T-helper 1 cell (primary cell): ENCODE data around the gene ELMOD3.
A peak's percentile ranks its signal among the peaks of the same experiment; 100 is the strongest.
"Not testable (repeated sequence)": the region's sequence is repeated elsewhere in the genome, so short reads cannot be mapped to it uniquely, and the experiment has no call there.

Source experiments
- DNase-seq, 5 donors: peaks; one replicate each; pipeline ENCODE4 v3.0.0-alpha.2; 2012 to 2020

Gene ELMOD3

DNA sequence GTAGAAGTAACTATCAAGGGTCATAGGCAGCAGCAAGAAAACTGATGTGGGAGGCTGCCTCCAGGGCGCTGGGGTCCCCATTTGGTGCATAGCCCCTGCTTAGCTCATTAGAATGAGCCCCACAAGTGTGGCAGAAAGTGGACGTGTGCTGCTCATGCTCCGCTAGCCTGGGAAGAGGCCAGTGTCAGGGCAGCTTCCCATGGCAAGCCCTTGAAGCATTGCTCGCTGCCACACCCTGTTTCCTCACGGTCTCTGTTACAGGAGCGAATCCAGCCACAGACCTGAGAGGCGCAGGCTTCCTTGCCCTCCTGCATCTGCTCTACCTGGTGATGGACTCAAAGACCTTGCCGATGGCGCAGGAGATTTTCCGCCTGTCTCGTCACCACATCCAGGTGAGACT, 22.5 kb downstream of the ELMOD3 start:
- DNase-seq = no peak

DNA sequence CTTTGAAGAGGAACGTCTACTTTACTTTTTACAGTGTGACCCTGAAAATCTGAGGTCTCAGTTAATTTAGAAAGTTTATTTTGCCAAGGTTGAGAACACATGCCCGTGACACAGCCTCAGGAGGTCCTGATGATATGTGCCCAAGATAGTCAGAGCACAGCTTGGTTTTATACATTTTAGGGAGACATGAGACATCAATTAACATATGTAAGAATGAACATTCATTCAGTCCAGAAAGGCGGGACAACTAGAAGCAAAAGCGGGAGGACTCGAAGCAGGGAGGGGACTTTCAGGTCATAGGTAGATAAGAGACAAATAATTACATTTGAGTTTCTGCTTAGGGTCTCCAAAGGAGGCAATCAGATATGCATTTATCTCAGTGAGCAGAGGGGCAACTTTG, 23.7 kb downstream of the ELMOD3 start:
- no peak for DNase-seq

DNA sequence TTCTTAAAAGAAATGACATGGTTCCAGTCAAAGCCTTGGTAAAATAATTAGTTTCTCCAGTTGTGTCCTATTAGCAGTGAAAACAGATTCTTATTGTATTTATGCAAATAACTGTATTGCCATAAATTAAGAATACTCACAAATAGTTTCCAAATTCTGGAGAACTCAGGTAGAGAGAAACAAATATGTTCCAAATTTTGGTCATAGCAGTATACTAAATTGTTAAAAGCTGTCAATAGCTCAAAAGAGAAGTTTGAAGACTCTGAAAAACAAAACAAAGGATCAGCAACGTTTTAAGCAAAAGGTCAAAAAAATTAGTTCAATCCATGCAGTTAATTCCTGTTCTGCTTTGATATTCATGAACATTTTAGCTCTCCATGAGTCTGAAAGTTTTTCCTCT, 25.5 kb downstream of the ELMOD3 start:
- no peak for DNase-seq

GRCh38 chr2:85383151-85383550, 28.6 kb downstream of the ELMOD3 start:
- DNase-seq = not testable (repeated sequence)

- DNase-seq = no peak
Observed at GRCh38 chr2:85383850-85384249, 29.3 kb downstream of the ELMOD3 start.

- no peak for DNase-seq
Observed at GRCh38 chr2:85385746-85386145, 31.2 kb downstream of the ELMOD3 start.

DNA sequence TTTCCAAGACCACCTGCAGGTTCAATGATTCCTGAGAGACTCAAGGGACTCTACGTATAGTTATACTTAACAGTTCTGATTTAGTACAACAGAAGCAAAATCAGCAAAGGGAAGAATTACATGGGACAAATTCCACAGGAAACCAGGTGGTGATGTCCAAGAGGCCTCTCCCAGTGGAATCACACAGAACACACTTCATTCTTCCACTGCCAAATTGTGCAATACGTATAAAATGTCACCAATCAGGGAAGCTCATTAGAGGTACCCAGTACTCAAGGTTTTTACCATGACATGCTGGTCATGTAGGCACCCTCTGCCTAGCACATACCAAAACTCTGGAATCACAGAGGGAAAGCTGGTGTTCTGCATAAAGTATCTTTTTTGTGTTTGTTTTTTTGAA, 33.2 kb downstream of the ELMOD3 start:
- DNase-seq = no peak

- no peak for DNase-seq
Observed at GRCh38 chr2:85388878-85389538, 34.4 kb downstream of the ELMOD3 start.

GRCh38 chr2:85390941-85391669, 36.5 kb downstream of the ELMOD3 start:
- DNase-seq = peak; percentile 25 to 62 (median 55)

- no peak for DNase-seq
Observed at GRCh38 chr2:85393836-85394235, 39.3 kb downstream of the ELMOD3 start.

- DNase-seq = no peak
Observed at GRCh38 chr2:85394261-85394681, 39.7 kb downstream of the ELMOD3 start.

DNA sequence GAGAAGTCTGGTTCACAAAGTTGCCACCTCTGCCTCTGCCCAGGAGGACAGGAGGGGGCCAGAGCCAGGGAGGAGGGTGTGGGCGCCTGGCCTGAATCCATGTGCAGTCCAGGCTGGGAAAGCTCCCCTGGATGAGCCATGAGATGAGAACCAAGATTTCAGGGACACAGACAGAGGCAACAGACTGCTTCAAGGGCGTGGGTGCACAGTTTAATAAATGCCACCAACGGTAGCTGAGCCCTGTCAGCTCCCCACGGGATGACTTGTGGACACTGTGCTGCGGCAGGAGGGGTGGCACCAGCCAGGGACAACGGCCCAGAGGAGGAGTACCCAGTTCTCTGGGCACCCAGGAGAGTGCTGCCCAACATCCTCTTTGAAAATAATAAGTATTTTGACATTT, 40.4 kb downstream of the ELMOD3 start:
- DNase-seq = no peak

DNA sequence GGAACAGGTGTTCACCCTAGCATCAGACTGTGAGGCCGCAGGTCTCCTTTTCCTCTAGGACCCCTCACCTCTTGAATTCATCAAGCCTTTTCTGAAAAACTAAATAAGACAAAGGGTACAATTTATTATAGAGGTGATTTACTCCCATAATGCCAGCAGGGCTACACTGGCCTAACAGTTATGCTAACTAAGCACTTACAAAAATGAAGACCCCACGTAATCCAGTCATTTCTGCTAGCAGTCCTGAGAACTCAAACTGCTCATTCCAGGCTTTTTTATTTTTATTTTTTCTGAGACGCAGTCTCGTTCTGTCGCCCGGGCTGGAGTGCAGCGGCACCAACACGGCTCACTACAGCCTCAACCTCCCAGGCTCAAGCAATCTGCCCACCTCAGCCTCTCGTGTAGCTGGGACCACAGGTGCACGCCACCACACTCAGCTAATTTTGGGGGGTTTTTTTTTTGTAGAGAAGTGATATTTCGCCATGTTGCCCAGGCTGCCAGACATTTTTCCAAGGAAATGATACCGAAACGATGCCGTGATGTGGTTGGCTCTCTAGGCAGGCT, 41.4 kb downstream of the ELMOD3 start:
- DNase-seq = no peak

DNA sequence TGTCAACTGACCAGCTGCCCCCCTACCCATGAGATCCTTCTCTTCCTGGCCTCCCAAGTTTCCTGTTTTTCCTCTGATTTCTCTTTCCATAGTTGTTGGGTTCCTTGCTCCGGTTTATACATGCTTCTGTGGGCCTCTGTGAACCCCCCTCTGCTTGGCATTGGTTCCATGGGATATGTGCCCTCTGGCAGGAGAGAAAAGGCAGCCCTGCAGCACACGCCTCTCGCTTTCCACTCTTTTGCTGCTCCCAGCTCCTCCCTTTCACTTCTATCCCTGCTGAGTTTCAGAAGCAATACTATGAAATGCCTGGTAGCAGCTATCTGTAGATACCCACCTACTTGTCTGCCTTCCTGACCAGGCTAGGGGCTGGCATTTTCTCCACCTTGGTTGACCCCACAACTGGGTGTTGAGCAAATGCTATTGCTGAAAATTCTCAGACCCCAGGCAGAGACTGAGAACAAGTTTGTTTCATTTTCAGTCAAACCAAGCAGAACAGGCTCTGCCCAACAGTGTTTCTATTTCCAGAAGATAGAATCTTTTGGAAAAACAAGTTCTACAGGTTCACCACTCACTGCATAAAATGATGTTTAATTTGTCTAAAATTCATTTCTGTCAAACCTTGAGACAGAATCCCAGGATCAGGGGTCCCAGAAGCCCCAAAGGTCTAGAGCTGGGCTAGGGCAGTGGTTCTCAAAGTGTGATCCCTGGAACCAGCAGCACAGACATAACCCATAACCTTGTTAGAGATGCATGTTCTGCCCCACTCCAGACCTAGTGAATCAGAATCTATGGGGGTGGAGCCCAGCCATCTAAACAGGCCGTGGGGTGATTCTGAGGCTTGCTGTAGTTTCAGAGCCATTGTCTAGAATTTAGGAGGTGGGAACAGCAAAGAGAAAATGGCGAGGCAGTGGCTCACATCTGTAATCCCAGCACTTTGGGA, 42.2 kb downstream of the ELMOD3 start:
- no peak for DNase-seq

DNA sequence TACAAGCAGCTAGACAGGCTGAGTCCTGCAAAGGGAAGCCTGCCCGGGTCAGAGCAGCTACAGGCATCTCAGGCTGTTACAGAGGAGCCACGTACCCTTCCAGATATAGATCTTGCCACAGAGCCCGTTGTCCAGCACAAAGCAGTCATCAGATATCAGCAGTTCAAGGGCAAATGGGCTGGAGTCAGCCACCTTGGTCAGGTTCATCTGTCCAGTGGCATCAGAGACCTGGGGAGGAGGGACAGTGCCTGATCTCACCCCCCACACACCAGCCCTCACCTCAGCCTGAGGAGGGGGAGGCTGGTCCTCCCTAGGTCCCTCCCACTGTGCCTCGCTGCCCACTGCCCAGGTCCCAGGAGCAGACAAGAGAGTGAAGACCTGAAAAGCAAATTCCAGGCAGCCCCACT, 43.4 kb downstream of the ELMOD3 start:
- DNase-seq = no peak

DNA sequence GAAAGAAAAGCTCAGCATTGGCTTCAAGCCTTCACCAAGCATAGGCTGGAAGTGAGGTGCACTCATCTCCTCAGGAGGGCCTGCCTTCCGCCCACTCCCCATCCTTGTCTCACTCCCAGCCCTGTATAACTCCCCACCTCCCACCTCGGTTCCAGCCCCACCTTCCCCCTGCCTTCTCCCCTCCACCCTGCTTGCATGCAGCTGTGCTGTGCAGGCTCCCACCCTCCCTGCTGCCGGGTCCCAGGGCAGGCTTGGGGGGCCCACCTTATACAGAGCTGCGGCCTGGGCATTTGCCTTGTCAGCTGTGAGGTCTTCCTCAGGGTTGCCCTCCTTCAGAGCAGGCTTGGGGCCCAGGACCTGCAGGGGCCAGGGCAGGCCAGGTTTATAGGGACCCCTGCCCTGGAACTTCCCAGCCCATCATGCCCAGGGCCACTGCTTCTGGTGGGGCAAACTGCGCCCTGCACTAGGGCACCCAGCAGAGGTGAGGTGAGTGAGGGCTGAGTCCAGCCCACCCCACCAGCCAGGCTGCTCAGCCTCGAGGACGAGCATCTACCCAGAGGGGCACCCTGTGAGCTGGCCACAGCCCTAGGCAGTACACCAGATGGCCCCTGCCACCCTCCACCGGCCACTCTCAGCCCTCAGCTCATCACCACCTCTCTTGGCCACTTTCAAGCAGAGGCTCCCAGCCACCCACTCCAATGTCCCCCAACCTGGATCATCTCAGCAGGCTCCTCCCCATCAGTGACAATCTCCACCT, 44.0 kb downstream of the ELMOD3 start:
- no peak for DNase-seq

GRCh38 chr2:85399183-85399455, 44.5 kb downstream of the ELMOD3 start:
- no peak for DNase-seq

DNA sequence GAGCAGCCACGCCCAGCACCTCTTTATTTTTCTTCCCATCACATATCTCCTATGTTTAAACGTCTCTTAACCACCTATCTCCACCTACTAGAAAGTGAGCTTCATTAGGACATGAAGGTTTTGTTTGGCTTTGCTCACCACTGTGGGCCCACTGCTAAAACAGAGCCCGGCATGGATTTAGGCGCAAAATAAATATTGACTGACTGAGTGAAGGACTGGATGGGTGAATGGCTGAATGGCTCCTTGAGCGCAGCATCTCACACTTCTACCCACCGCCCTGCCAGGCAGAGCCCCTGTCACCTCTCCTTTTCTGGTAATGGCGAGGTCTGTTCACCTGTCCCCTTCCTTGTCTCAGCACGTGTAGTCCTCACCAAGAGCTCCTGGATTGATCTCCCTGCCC, 45.5 kb downstream of the ELMOD3 start:
- DNase-seq = no peak

DNA sequence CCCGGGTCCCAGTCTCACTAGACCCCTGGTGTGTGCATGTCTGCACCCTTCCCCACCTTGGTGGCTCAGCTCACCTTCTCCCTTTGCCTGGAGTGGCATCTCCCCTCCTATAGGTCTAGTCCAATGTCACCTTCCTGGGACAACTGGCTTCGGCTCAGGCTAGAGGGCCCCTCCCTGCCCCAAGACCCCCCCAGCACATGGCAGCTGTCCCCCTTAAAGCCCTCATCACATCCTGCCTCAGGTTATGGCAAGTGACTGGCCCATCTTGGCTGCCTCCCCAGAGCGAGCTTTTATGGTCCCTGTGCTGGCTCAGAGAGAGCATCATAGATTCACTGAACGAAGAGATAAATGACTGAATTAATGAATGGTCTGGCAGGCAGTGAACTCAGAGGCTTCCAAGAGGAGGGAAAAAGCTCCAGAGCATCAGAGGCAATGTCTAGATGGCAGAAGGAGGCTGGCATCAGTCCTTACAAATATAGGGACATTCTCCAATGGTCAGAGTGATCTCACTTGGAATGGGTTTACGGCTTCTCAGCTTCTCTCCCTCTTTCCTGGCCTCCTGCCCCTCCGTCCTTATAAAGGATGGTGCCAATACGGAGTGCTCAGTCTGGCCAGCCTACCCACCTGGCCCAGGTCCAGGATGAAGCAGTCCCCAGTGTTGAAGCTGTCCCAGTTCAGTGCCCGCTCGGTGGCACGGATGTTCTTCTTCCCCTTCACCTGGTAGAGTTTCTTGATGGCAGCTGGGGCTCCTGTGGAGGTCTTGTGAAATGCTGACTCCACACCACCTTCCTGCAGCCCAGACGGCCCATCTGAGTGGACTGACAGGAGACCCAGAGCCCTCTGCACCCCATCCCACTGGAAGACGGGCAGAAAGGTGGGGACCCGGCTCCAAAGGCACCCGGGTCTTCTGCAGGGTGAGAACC, 46.2 kb downstream of the ELMOD3 start:
- no peak for DNase-seq

- no peak for DNase-seq
Observed at GRCh38 chr2:85401464-85401805, 46.9 kb downstream of the ELMOD3 start.

GRCh38 chr2:85401844-85402243, 47.3 kb downstream of the ELMOD3 start:
- DNase-seq = no peak
